ENCODE data around the gene ELL2. TPM values are rescaled to one million over a fixed set of nuclear protein-coding genes. Genes with fewer than 3 reads are reported as not detected.

The ELL2 gene
- total RNA-seq, 1 donor from 2014 or later, result 118 TPM

DNA sequence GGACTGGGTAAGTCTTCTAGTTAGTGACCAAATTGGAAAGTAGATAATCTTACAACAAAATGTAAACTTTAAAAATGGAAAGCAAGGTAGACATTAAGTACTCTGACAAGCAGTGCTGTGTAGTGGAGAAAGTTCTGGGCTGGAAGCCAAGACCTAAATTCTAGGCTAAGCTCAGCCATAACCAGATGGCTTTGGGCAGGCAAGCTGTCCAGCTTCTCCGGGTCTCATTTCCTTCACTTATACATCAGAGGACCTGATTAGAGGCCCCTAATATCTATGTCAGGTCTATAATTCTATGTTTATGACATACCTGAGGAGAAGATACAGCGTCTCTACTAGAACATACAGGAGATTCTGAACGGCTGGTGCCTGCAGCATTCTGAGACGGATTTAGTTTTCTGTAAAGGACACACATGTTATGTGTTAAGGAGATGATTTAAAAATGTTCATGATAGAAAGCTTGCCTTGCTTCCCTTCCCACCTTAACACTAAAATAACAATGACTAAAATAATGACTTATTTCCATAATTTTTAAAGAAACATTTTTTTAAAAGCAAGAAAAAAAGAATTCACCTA lies 61.2 kb downstream of the ELL2 start:
- no peak for FAIRE-seq
- peaks cover 41% of the 10 kb centered on the region for H3K36me3 ChIP-seq (ENCODE audit: insufficient read depth, low read length)

DNA sequence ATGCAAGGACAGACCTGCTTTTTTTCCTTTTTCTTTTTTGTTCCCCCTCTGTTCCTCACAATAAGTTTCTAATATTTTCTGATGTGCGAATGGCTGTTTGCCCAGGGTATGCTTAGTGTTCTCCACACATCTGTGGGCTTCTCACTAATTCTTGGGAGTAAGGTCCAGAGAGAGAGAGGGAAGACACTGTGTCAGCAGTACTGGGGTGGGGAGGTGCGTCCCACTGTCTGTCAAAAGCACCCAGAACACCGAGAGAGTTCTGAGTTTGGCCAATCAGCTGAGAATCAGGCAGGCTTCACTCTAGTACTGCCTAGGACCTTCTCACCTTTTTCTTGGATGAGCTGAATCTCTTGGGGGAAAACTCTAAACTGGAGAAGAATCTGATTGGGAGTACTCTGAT lies 61.8 kb downstream of the ELL2 start:
- Mint-ChIP-seq H3K4me1 (ENCODE audit: low read depth, unreplicated experiment) (peaks cover 29% of the 10 kb centered on the region), H3K27ac (ENCODE audit: unreplicated experiment) (no peak overlapping the region), H3K27me3 (ENCODE audit: low read depth, unreplicated experiment) (no peaks in the 10 kb centered on the region), H3K9me3 (ENCODE audit: unreplicated experiment) (no peaks in the 10 kb centered on the region), H3K36me3 (ENCODE audit: low read depth, unreplicated experiment) (peaks cover 32% of the 10 kb centered on the region), H3K4me3 (ENCODE audit: unreplicated experiment) (no peak overlapping the region)
- no peaks in the 10 kb centered on the region for H3K27me3 ChIP-seq (ENCODE audit: insufficient read depth, low read length)
- DNase-seq (ENCODE audit: low read depth) (no peak), FAIRE-seq (peak; percentile 17)
- no peak overlapping the region for H3K27ac ChIP-seq (ENCODE audit: low read depth, low read length)
- H4K20me1 ChIP-seq (ENCODE audit: insufficient read depth, low read length), result no peaks in the 10 kb centered on the region
- peaks cover 48% of the 10 kb centered on the region for H3K36me3 ChIP-seq (ENCODE audit: insufficient read depth, low read length)
- H3K4me1 ChIP-seq (ENCODE audit: insufficient read depth, low read length), result peaks cover 10% of the 10 kb centered on the region
- no peaks in the 10 kb centered on the region for H3K9me3 ChIP-seq (ENCODE audit: insufficient read depth, low read depth, low read length)
- no peak overlapping the region for H3K4me2 ChIP-seq (ENCODE audit: low read length)
- H3K79me2 ChIP-seq (ENCODE audit: insufficient read depth, low read length), result peaks cover 15% of the 10 kb centered on the region
- TF ChIP-seq, protein P1, sequence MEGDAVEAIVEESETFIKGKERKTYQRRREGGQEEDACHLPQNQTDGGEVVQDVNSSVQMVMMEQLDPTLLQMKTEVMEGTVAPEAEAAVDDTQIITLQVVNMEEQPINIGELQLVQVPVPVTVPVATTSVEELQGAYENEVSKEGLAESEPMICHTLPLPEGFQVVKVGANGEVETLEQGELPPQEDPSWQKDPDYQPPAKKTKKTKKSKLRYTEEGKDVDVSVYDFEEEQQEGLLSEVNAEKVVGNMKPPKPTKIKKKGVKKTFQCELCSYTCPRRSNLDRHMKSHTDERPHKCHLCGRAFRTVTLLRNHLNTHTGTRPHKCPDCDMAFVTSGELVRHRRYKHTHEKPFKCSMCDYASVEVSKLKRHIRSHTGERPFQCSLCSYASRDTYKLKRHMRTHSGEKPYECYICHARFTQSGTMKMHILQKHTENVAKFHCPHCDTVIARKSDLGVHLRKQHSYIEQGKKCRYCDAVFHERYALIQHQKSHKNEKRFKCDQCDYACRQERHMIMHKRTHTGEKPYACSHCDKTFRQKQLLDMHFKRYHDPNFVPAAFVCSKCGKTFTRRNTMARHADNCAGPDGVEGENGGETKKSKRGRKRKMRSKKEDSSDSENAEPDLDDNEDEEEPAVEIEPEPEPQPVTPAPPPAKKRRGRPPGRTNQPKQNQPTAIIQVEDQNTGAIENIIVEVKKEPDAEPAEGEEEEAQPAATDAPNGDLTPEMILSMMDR (IDR thresholded peaks at IDR 0.05; ENCODE audit: insufficient read depth, low read depth, low read length), result no peak
- no peak for TF ChIP-seq EZH2 (IDR thresholded peaks at IDR 0.05; ENCODE audit: insufficient read depth, low read length)
- H3K4me3 ChIP-seq (ENCODE audit: insufficient read depth, low read depth, low read length), result no peak overlapping the region
- H2AFZ ChIP-seq (ENCODE audit: low read depth, low read length), result no peak overlapping the region
- no peak overlapping the region for H3K9ac ChIP-seq (ENCODE audit: low read length)

More for the DNA sequence above, 61.2 kb downstream of the ELL2 start:
- H3K27me3 Mint-ChIP-seq (ENCODE audit: low read depth, unreplicated experiment), result no peaks in the 10 kb centered on the region
- Histone ChIP-seq H3K79me2 (ENCODE audit: insufficient read depth, low read length) (peaks cover 17% of the 10 kb centered on the region), H3K4me2 (ENCODE audit: low read length) (no peak overlapping the region), H3K27me3 (ENCODE audit: insufficient read depth, low read length) (no peaks in the 10 kb centered on the region), H3K4me1 (ENCODE audit: insufficient read depth, low read length) (peaks cover 10% of the 10 kb centered on the region), H3K9ac (ENCODE audit: low read length) (no peak overlapping the region), H2AFZ (ENCODE audit: low read depth, low read length) (no peak overlapping the region), H4K20me1 (ENCODE audit: insufficient read depth, low read length) (no peaks in the 10 kb centered on the region), H3K9me3 (ENCODE audit: insufficient read depth, low read depth, low read length) (no peaks in the 10 kb centered on the region), H3K27ac (ENCODE audit: low read depth, low read length) (no peak overlapping the region), H3K4me3 (ENCODE audit: insufficient read depth, low read depth, low read length) (no peak overlapping the region)
- peak; percentile 63 for DNase-seq (ENCODE audit: low read depth)
- H3K27ac Mint-ChIP-seq (ENCODE audit: unreplicated experiment), result no peak overlapping the region
- no peak for TF ChIP-seq EZH2 (IDR thresholded peaks at IDR 0.05; ENCODE audit: insufficient read depth, low read length)
- TF ChIP-seq, protein P1 (IDR thresholded peaks at IDR 0.05; ENCODE audit: insufficient read depth, low read depth, low read length), result no peak
- H3K36me3 Mint-ChIP-seq (ENCODE audit: low read depth, unreplicated experiment), result peaks cover 32% of the 10 kb centered on the region
- H3K9me3 Mint-ChIP-seq (ENCODE audit: unreplicated experiment), result no peaks in the 10 kb centered on the region
- peaks cover 28% of the 10 kb centered on the region for H3K4me1 Mint-ChIP-seq (ENCODE audit: low read depth, unreplicated experiment)
- H3K4me3 Mint-ChIP-seq (ENCODE audit: unreplicated experiment), result no peak overlapping the region

DNA sequence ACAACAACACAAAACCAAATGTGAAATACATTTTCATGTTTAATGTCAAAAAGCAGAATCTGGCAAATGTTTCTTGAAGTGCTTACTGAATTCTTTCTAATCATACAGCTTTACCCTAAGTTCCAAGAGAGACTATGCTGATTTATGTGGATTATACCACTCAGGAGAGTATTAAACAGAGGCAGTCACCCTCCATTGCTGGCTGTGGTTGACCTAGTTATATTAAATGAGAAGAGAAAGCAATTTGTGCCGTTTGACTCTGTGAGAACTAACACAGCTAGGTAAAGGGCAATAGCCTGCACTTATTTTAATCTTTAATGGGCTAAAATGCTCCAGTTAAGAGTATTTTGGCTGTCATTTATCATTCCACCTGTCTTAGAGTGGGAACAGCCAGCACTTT lies 62.6 kb downstream of the ELL2 start:
- Histone ChIP-seq H3K4me1 (ENCODE audit: insufficient read depth, low read length) (peaks cover 10% of the 10 kb centered on the region), H3K9me3 (ENCODE audit: insufficient read depth, low read depth, low read length) (no peaks in the 10 kb centered on the region), H2AFZ (ENCODE audit: low read depth, low read length) (no peak overlapping the region), H3K36me3 (ENCODE audit: insufficient read depth, low read length) (peaks cover 56% of the 10 kb centered on the region), H4K20me1 (ENCODE audit: insufficient read depth, low read length) (no peaks in the 10 kb centered on the region), H3K27ac (ENCODE audit: low read depth, low read length) (no peak overlapping the region), H3K9ac (ENCODE audit: low read length) (no peak overlapping the region), H3K4me3 (ENCODE audit: insufficient read depth, low read depth, low read length) (no peak overlapping the region), H3K27me3 (ENCODE audit: insufficient read depth, low read length) (no peaks in the 10 kb centered on the region), H3K4me2 (ENCODE audit: low read length) (no peak overlapping the region), H3K79me2 (ENCODE audit: insufficient read depth, low read length) (peaks cover 7% of the 10 kb centered on the region)
- Mint-ChIP-seq H3K27me3 (ENCODE audit: low read depth, unreplicated experiment) (no peaks in the 10 kb centered on the region), H3K4me3 (ENCODE audit: unreplicated experiment) (no peak overlapping the region), H3K9me3 (ENCODE audit: unreplicated experiment) (no peaks in the 10 kb centered on the region), H3K27ac (ENCODE audit: unreplicated experiment) (no peak overlapping the region), H3K4me1 (ENCODE audit: low read depth, unreplicated experiment) (peaks cover 29% of the 10 kb centered on the region), H3K36me3 (ENCODE audit: low read depth, unreplicated experiment) (peaks cover 33% of the 10 kb centered on the region)
- FAIRE-seq, result no peak
- no peak for TF ChIP-seq EZH2 (IDR thresholded peaks at IDR 0.05; ENCODE audit: insufficient read depth, low read length)
- TF ChIP-seq, protein P1 (IDR thresholded peaks at IDR 0.05; ENCODE audit: insufficient read depth, low read depth, low read length), result no peak
- DNase-seq (ENCODE audit: low read depth), result no peak

Measured in astrocyte (in vitro differentiated cells and primary cell).